Stimulated activated CD8-positive, alpha-beta memory T cell treated with anti-CD3 and anti-CD28 coated beads, Interleukin-15, amount 100 ng/mL, for 24 hours (primary cell): Measurements from ENCODE around the gene ENGASE.

Source experiments
- DNase-seq: peaks from one replicate; pipeline ENCODE4 v3.0.0-alpha.2; 2020; ENCODE audit warnings: low read depth

The ENGASE gene

GRCh38 chr17:79116575-79117368, 42.1 kb downstream of the ENGASE start:
- DNase-seq: no peak

GRCh38 chr17:79117905-79118487, 43.4 kb downstream of the ENGASE start:
- no peak for DNase-seq

GRCh38 chr17:79118924-79119323, 44.3 kb downstream of the ENGASE start:
- no peak for DNase-seq

GRCh38 chr17:79120259-79120658, 45.6 kb downstream of the ENGASE start:
- no peak for DNase-seq

GRCh38 chr17:79123988-79124387, 49.4 kb downstream of the ENGASE start:
- DNase-seq: no peak

GRCh38 chr17:79124513-79125209, 50.0 kb downstream of the ENGASE start:
- no peak for DNase-seq

- no peak for DNase-seq
Observed at GRCh38 chr17:79125503-79125902, 50.9 kb downstream of the ENGASE start.

GRCh38 chr17:79126139-79126538, 51.5 kb downstream of the ENGASE start:
- DNase-seq: no peak

- no peak for DNase-seq
Observed at GRCh38 chr17:79127534-79128135, 53.0 kb downstream of the ENGASE start.

- no peak for DNase-seq
Observed at GRCh38 chr17:79129523-79129922, 54.9 kb downstream of the ENGASE start.

- no peak for DNase-seq
Observed at GRCh38 chr17:79130536-79131273, 56.1 kb downstream of the ENGASE start.

- no peak for DNase-seq
Observed at GRCh38 chr17:79131274-79131635, 56.6 kb downstream of the ENGASE start.

- no peak for DNase-seq
Observed at GRCh38 chr17:79131701-79132100, 57.1 kb downstream of the ENGASE start.

- DNase-seq: no peak
Observed at GRCh38 chr17:79132271-79133064, 57.8 kb downstream of the ENGASE start.

- no peak for DNase-seq
Observed at GRCh38 chr17:79133214-79133613, 58.6 kb downstream of the ENGASE start.

- no peak for DNase-seq
Observed at GRCh38 chr17:79133985-79134384, 59.4 kb downstream of the ENGASE start.

- no peak for DNase-seq
Observed at GRCh38 chr17:79135011-79135410, 60.4 kb downstream of the ENGASE start.

- DNase-seq: no peak
Observed at GRCh38 chr17:79135628-79136405, 61.2 kb downstream of the ENGASE start.
